GM12892 (cell line): Measurements from ENCODE around the gene MYO1C.

Experiments
- POLR2A ChIP-seq: IDR thresholded peaks from 2 replicates; pipeline ENCODE4 v1.6.1; 2011; ENCODE audit warnings: low read depth, low read length, control low read depth
- POLR2AphosphoS5 ChIP-seq: IDR thresholded peaks from 2 replicates; pipeline ENCODE4 v1.6.1; 2011; ENCODE audit warnings: low read depth, low read length, control low read depth
- TAF1 ChIP-seq: IDR thresholded peaks from 2 replicates; pipeline ENCODE4 v1.6.1; 2011; ENCODE audit warnings: low read depth, mild to moderate bottlenecking, control low read depth, low read length, borderline replicate concordance

- TF ChIP-seq POLR2A (no peak), POLR2AphosphoS5 (no peak), TAF1 (no peak)
Measured at GRCh38 chr17:1475321-1475854, 17.1 kb downstream of the MYO1C start.
